ENCODE results near the gene GHRL.
A peak's percentile ranks its signal among the peaks of the same experiment; 100 is the strongest.

Gene GHRL

GRCh38 chr3:10238345-10239183, 54.2 kb downstream of the GHRL start:
- peak; percentile 64 for DNase-seq
